Stimulated activated naive CD8-positive, alpha-beta T cell treated with anti-CD3 and anti-CD28 coated beads, Interleukin-15, Interleukin-2, amounts not matched to agents 100 ng/mL and 50 ng/mL, for 24 hours (primary cell): Measurements from ENCODE around the gene ADH1C.

Source experiments
- H3K27ac Mint-ChIP-seq: one replicate; pipeline ENCODE4 v1.8.0; 2021; ENCODE audit warnings: mild to moderate bottlenecking, mixed read lengths
- H3K27me3 Mint-ChIP-seq: one replicate; pipeline ENCODE4 v1.8.0; 2021; ENCODE audit warnings: mixed read lengths
- H3K36me3 Mint-ChIP-seq: one replicate; pipeline ENCODE4 v1.8.0; 2021; ENCODE audit warnings: low read depth, mixed read lengths
- H3K4me1 Mint-ChIP-seq: one replicate; pipeline ENCODE4 v1.8.0; 2021; ENCODE audit warnings: low read depth, mixed read lengths
- H3K4me3 Mint-ChIP-seq: one replicate; pipeline ENCODE4 v1.8.0; 2021; ENCODE audit warnings: mild to moderate bottlenecking, mixed read lengths
- H3K9me3 Mint-ChIP-seq: one replicate; pipeline ENCODE4 v1.8.0; 2021; ENCODE audit warnings: mixed read lengths

Gene ADH1C

DNA sequence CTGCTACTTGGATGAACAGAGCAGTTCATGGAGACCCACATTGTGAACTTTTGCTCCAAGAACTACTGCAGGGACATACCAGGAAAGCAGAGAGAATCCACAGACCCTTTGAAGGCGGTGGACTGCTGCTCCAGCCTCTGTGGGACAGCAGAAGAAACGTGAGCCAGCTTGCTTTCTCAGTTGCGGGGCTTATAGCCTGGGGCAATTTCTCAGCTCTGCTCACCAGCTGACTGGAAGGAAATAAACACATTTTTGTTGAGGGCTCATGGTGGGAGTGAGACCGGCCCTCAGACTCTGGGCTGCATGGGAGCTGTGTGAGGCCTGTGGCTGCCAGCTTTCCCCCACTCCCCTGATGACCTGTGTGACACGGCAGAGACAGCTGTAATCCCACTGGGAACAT, 59.2 kb downstream of the ADH1C start:
- no peak overlapping the region for H3K4me3 Mint-ChIP-seq
- H3K4me1 Mint-ChIP-seq, result no peaks in the 10 kb centered on the region
- H3K9me3 Mint-ChIP-seq, result peaks cover 19% of the 10 kb centered on the region

GRCh38 chr4:99290848-99291786, 61.4 kb downstream of the ADH1C start, which contains the start of gene ADH1A:
TSS of gene ADH1A (minus strand) at chr4:99290985. CDS start at chr4:99290914, 71 bp downstream.
- Mint-ChIP-seq H3K4me1 (no peaks in the 10 kb centered on the region), H3K27ac (no peak within 1 kb of the TSS), H3K9me3 (peaks cover 15% of the 10 kb centered on the region), H3K36me3 (no peaks in the 10 kb centered on the region), H3K27me3 (peaks cover 14% of the 10 kb centered on the region), H3K4me3 (no peak within 1 kb of the TSS)

More for the DNA sequence above, 59.2 kb downstream of the ADH1C start:
- H3K36me3 Mint-ChIP-seq, result no peaks in the 10 kb centered on the region
- H3K27ac Mint-ChIP-seq, result no peak overlapping the region
- H3K27me3 Mint-ChIP-seq, result peaks cover 14% of the 10 kb centered on the region
